Hepatocyte (in vitro differentiated cells): ENCODE measurements around the gene TRAF1. TPM values are rescaled to one million over a fixed set of nuclear protein-coding genes. Genes with fewer than 3 reads are reported as not detected.

Experiments used
- DNase-seq: peaks from one replicate; pipeline ENCODE4 v3.0.0-alpha.2; 2016; ENCODE audit warnings: low spot score
- H2AFZ ChIP-seq: fragments of 200-600 bp; sonication (generic); 2 replicates; pipeline ENCODE4 v1.6.0; 2016; ENCODE audit warnings: antibody characterized with exemption, mild to moderate bottlenecking
- H3K27ac ChIP-seq: fragments of 200-600 bp; sonication (generic); 2 replicates; pipeline ENCODE4 v1.5.1; 2016; ENCODE audit warnings: mild to moderate bottlenecking
- H3K27me3 ChIP-seq: fragments of 200-600 bp; sonication (generic); 2 replicates; pipeline ENCODE4 v1.6.1; 2016
- H3K36me3 ChIP-seq: fragments of 200-600 bp; sonication (generic); replicated peaks from 2 replicates; pipeline ENCODE4 v1.5.1; 2016; ENCODE audit warnings: low read depth; ENCODE audit not compliant: insufficient read depth
- H3K4me1 ChIP-seq: fragments of 200-600 bp; sonication (generic); 2 replicates; pipeline ENCODE4 v1.5.1; 2016; ENCODE audit warnings: mild to moderate bottlenecking, moderate library complexity; ENCODE audit not compliant: insufficient read depth
- H3K4me2 ChIP-seq: fragments of 200-600 bp; sonication (generic); 2 replicates; pipeline ENCODE4 v1.6.0; 2016
- H3K4me3 ChIP-seq: fragments of 200-600 bp; sonication (generic); 2 replicates; pipeline ENCODE4 v1.5.1; 2016; ENCODE audit warnings: mild to moderate bottlenecking
- H3K79me2 ChIP-seq: fragments of 200-600 bp; sonication (generic); 2 replicates; pipeline ENCODE4 v1.6.0; 2017; ENCODE audit warnings: mild to moderate bottlenecking
- H3K9me2 ChIP-seq: fragments of 200-600 bp; sonication (generic); replicated peaks from 2 replicates; pipeline ENCODE4 v1.6.0; 2017; ENCODE audit warnings: mild to moderate bottlenecking; ENCODE audit not compliant: insufficient read depth
- H3K9me3 ChIP-seq: fragments of 200-600 bp; sonication (generic); 2 replicates; pipeline ENCODE4 v1.5.1; 2016; ENCODE audit warnings: low read depth, mild to moderate bottlenecking
- H4K20me1 ChIP-seq: fragments of 200-600 bp; sonication (generic); 2 replicates; pipeline ENCODE4 v1.6.0; 2016; ENCODE audit warnings: mild to moderate bottlenecking; ENCODE audit not compliant: insufficient read depth, poor library complexity, severe bottlenecking
- CTCF ChIP-seq: fragments of 200-600 bp; sonication (generic); IDR thresholded peaks from 2 replicates; pipeline ENCODE4 v1.5.1; 2016; ENCODE audit warnings: antibody characterized with exemption, mild to moderate bottlenecking; ENCODE audit not compliant: poor library complexity
- EZH2 ChIP-seq: fragments of 200-600 bp; sonication (generic); IDR thresholded peaks from 2 replicates; pipeline ENCODE4 v1.6.1; 2016; ENCODE audit warnings: antibody characterized with exemption, mild to moderate bottlenecking, borderline replicate concordance
- EZH2phosphoT487 ChIP-seq: fragments of 200-600 bp; sonication (generic); IDR thresholded peaks from one replicate; pipeline ENCODE4 v1.6.1; 2018; ENCODE audit warnings: antibody characterized with exemption, mild to moderate bottlenecking, low read depth, moderate library complexity; ENCODE audit not compliant: unreplicated experiment, severe bottlenecking
- WGBS: methylation state at CpG from one replicate; pipeline ENCODE4 v1.1.6; 2016; ENCODE audit warnings: low lambda C conversion rate; ENCODE audit errors: missing lambda C conversion rate; 5-methylcytosine and 5-hydroxymethylcytosine counted together
- polyA plus RNA-seq: library from polyadenylated mRNA; unstranded; fragments of >200 nt; fragmentation: Nextera tagmentation; extraction: Ambion mirVana; gene quantifications from 2 replicates; pipeline ENCODE4 v1.2.1, GENCODE V29; 2016
- total RNA-seq: library from RNA; depleted of rRNA; stranded (reverse); fragments of >200 nt; gene quantifications from 2 replicates; pipeline ENCODE4 v1.2.3, GENCODE V29; 2014

TRAF1 gene
- total and polyA plus RNA-seq, 2 experiments from 2014 or later = 2.2 to 4.0 TPM

DNA sequence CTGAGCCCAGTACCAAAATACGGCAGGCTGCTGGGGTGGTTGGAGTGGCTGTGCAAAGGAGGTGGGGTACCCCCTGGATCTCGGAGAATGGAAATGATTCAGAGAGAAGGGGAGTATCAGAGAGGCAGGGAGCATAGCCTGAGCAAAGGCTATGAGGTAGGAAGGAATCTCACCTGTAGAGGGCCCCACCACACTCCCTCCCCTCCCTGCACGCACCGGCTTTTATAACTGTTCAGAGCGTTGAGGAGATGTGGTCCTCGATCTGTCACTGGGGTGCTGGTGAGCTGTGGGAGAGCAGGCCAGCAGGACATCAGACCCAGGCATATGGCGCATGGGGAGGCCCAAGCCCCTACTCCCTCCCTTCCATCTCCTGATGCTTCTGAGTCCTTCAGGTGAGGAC lies 62.8 kb downstream of the TRAF1 start:
- WGBS = 98% methylated on average over 6 of the region's 7 CpGs
- H3K9me2 ChIP-seq = no peaks in the 10 kb centered on the region

GRCh38 chr9:120862452-120862851 lies 64.1 kb downstream of the TRAF1 start:
- WGBS = 97% methylated on average over 12 of the region's 12 CpGs
- Histone ChIP-seq H3K9me2 (no peaks in the 10 kb centered on the region), H3K4me3 (no peak overlapping the region), H4K20me1 (no peaks in the 10 kb centered on the region), H3K9me3 (no peaks in the 10 kb centered on the region), H3K27me3 (no peaks in the 10 kb centered on the region), H2AFZ (no peak overlapping the region), H3K4me2 (no peak overlapping the region), H3K79me2 (no peaks in the 10 kb centered on the region), H3K4me1 (no peaks in the 10 kb centered on the region), H3K36me3 (no peaks in the 10 kb centered on the region), H3K27ac (no peak overlapping the region)
- TF ChIP-seq CTCF (no peak), EZH2phosphoT487 (no peak), EZH2 (no peak)
- no peak for DNase-seq

More for the DNA sequence above, 62.8 kb downstream of the TRAF1 start:
- DNase-seq = no peak
- Histone ChIP-seq H3K27ac (no peak overlapping the region), H3K79me2 (no peaks in the 10 kb centered on the region), H3K4me1 (peaks cover 6% of the 10 kb centered on the region), H3K4me3 (no peak overlapping the region), H3K9me3 (no peaks in the 10 kb centered on the region), H3K4me2 (no peak overlapping the region), H3K36me3 (no peaks in the 10 kb centered on the region), H4K20me1 (no peaks in the 10 kb centered on the region), H3K27me3 (no peaks in the 10 kb centered on the region), H2AFZ (no peak overlapping the region)
- TF ChIP-seq EZH2 (no peak), CTCF (no peak), EZH2phosphoT487 (no peak)

DNA sequence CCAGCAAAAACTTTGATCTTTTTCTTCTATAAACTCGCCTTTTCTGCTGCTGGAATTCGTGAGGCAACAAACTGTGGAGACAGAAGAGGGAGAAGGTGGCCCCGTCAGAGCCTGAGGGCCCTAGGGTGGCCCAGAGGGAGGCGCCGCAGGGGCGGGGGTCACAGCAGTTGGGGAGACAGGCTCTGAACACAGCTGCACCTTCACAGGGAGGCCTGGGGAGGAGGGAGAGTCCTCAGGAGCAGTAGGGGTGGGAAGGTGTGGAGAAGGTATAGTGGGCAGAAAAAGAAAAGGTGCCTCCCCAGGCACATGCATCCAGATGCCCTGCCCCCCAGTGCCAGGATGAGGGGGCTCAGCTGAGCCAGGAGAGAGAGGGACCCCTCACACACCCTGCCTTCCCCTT lies 64.7 kb downstream of the TRAF1 start:
- Histone ChIP-seq H3K4me3 (no peak overlapping the region), H3K27me3 (no peaks in the 10 kb centered on the region), H3K27ac (no peak overlapping the region), H3K9me3 (no peaks in the 10 kb centered on the region), H3K4me1 (no peaks in the 10 kb centered on the region), H3K36me3 (no peaks in the 10 kb centered on the region), H2AFZ (no peak overlapping the region), H3K4me2 (no peak overlapping the region), H4K20me1 (no peaks in the 10 kb centered on the region), H3K79me2 (no peaks in the 10 kb centered on the region), H3K9me2 (no peaks in the 10 kb centered on the region)
- TF ChIP-seq EZH2 = no peak
- no peak for TF ChIP-seq EZH2phosphoT487
- TF ChIP-seq CTCF = no peak
- WGBS = 96% methylated on average over 6 of the region's 6 CpGs
- DNase-seq = no peak

DNA sequence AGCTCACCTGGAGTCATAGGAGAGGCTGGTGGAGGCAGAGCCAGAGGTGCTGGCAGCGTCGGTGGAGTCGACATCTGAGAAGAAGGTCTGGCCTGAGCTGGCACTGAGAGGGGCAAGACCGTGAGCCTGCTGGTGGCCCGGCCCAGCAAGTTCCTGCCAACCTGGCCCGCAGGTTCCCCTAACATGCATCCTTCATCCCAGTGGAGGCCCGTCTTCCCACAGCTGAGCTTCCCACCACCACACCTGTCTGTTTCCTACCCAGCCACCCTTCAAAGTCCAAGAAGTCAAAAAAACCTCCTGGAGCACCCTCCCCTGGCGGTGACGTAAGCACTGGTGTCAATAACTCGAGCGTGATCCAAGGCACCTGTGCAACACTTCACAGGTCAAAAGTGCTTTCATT lies 66.5 kb downstream of the TRAF1 start:
- no peak for DNase-seq
- H2AFZ ChIP-seq = no peak overlapping the region
- no peak for TF ChIP-seq EZH2phosphoT487
- TF ChIP-seq CTCF = no peak
- TF ChIP-seq EZH2 = no peak
- no peaks in the 10 kb centered on the region for H3K79me2 ChIP-seq
- H4K20me1 ChIP-seq = no peaks in the 10 kb centered on the region
- H3K9me3 ChIP-seq = no peaks in the 10 kb centered on the region
- no peak overlapping the region for H3K4me3 ChIP-seq
- no peaks in the 10 kb centered on the region for H3K27me3 ChIP-seq
- H3K9me2 ChIP-seq = no peaks in the 10 kb centered on the region
- H3K4me2 ChIP-seq = no peak overlapping the region
- H3K4me1 ChIP-seq = no peaks in the 10 kb centered on the region
- no peak overlapping the region for H3K27ac ChIP-seq
- WGBS = 93% methylated on average over 11 of the region's 11 CpGs
- no peaks in the 10 kb centered on the region for H3K36me3 ChIP-seq
